Stimulated activated CD8-positive, alpha-beta memory T cell treated with anti-CD3 and anti-CD28 coated beads, Interleukin-12 subunit alpha, Interleukin-12 subunit beta, amount 100 ng/mL, for 24 hours (primary cell): ENCODE data around the gene MUCL3.
"Not testable (repeated sequence)": the region's sequence is repeated elsewhere in the genome, so short reads cannot be mapped to it uniquely, and the experiment has no call there.

Experiments
- DNase-seq: peaks from one replicate; pipeline ENCODE4 v3.0.0-alpha.2; 2020; ENCODE audit errors: extremely low read depth

Gene MUCL3

GRCh38 chr6:30940361-30940986 is at the start of gene MUCL3:
MUCL3 (plus strand) TSS chr6:30940973; CDS start chr6:30941000, 27 bp downstream.
- no peak for DNase-seq

- DNase-seq, result no peak
Measured at GRCh38 chr6:30891450-30891723, 49.4 kb upstream of the MUCL3 start.

- DNase-seq, result no peak
Measured at GRCh38 chr6:30891816-30892538, 48.8 kb upstream of the MUCL3 start.

GRCh38 chr6:30893001-30893591 is 47.7 kb upstream of the MUCL3 start:
- DNase-seq, result no peak

- no peak for DNase-seq
Measured at GRCh38 chr6:30893666-30894065, 47.1 kb upstream of the MUCL3 start.

- DNase-seq, result no peak
Measured at GRCh38 chr6:30894381-30894780, 46.4 kb upstream of the MUCL3 start.

GRCh38 chr6:30894935-30895334 is 45.8 kb upstream of the MUCL3 start:
- DNase-seq, result no peak

- no peak for DNase-seq
Measured at GRCh38 chr6:30895343-30895742, 45.4 kb upstream of the MUCL3 start.

- no peak for DNase-seq
Measured at GRCh38 chr6:30896541-30896940, 44.2 kb upstream of the MUCL3 start.

- DNase-seq, result no peak
Measured at GRCh38 chr6:30897882-30898281, 42.9 kb upstream of the MUCL3 start.

- no peak for DNase-seq
Measured at GRCh38 chr6:30898750-30899360, 41.9 kb upstream of the MUCL3 start.

- no peak for DNase-seq
Measured at GRCh38 chr6:30900863-30901417, 39.8 kb upstream of the MUCL3 start.

- DNase-seq, result no peak
Measured at GRCh38 chr6:30901436-30901835, 39.3 kb upstream of the MUCL3 start.

- DNase-seq, result not testable (repeated sequence)
Measured at GRCh38 chr6:30902196-30902595, 38.6 kb upstream of the MUCL3 start.

- no peak for DNase-seq
Measured at GRCh38 chr6:30902709-30903108, 38.1 kb upstream of the MUCL3 start.

GRCh38 chr6:30903236-30903635 is 37.5 kb upstream of the MUCL3 start:
- DNase-seq, result no peak

- DNase-seq, result not testable (repeated sequence)
Measured at GRCh38 chr6:30907290-30907757, 33.4 kb upstream of the MUCL3 start.

- DNase-seq, result peak; percentile 92
Measured at GRCh38 chr6:30907758-30908591, 32.8 kb upstream of the MUCL3 start, which contains the start of gene GTF2H4. GTF2H4 (plus strand) TSS chr6:30908207.

- no peak for DNase-seq
Measured at GRCh38 chr6:30908700-30909099, 32.1 kb upstream of the MUCL3 start.

- DNase-seq, result not testable (repeated sequence)
Measured at GRCh38 chr6:30910473-30910872, 30.3 kb upstream of the MUCL3 start.

- no peak for DNase-seq
Measured at GRCh38 chr6:30912746-30913520, 27.8 kb upstream of the MUCL3 start.
